ENCODE data around the gene INAFM2. TPM values are rescaled to one million over a fixed set of nuclear protein-coding genes. Genes with fewer than 3 reads are reported as not detected.

Gene INAFM2
- total and polyA plus RNA-seq, 10 of the 15 experiments (the other 5 are each of a cell fraction or from before 2014, with no cell fraction given), result 0.75 to 8.1 (median 3.9) TPM

- TF ChIP-seq KDM1A (IDR thresholded peaks at IDR 0.05; ENCODE audit: borderline replicate concordance), result no peak
- no peak for TF ChIP-seq NFYA (IDR thresholded peaks at IDR 0.05; ENCODE audit: borderline replicate concordance, low read depth, low read length)
- TF ChIP-seq ETV6 (conservative IDR thresholded peaks at IDR 0.05 in 1 of 2, IDR thresholded peaks at IDR 0.05 in 1 of 2; ENCODE audit: borderline replicate concordance in 1 of 2, low read depth in 1 of 2), result no peak
- no peak for TF ChIP-seq BRCA1 (IDR thresholded peaks at IDR 0.05; ENCODE audit: low read depth, low read length)
Measured at GRCh38 chr15:40282869-40283614, 40.5 kb upstream of the INAFM2 start, which contains the start of gene ANKRD63 (continued).

GRCh38 chr15:40283615-40284300 lies 39.7 kb upstream of the INAFM2 start:
- ATAC-seq (no peak), FAIRE-seq (no peak), DNase-seq (ENCODE audit: low read depth, low spot score) (no peak)
- H2AFZ ChIP-seq (ENCODE audit: control insufficient read depth, low read depth, low read length), result no peak overlapping the region
- RAD21 ChIA-PET (ENCODE audit: unreplicated experiment), result no interaction called here
- H3K79me2 ChIP-seq (ENCODE audit: control insufficient read depth, insufficient read depth, low read length), result no peaks in the 10 kb centered on the region
- H3K4me2 ChIP-seq (ENCODE audit: control insufficient read depth, insufficient read depth), result no peak overlapping the region
- no peak overlapping the region for H3K9ac ChIP-seq (ENCODE audit: control insufficient read depth, insufficient read depth, low read length)
- SMC1A ChIA-PET (ENCODE audit: uncharacterized antibody, unreplicated experiment), result no interaction called here
- CTCF ChIA-PET, result interaction anchor here (0.9 to 1.4 kb wide), 3 partner anchors 8 to 26 kb away, joined by 3 to 4 read pairs (median 4); partner anchors contain the start of gene PLCB2
- no peak overlapping the region for H3K4me3 ChIP-seq
- POLR2A ChIA-PET, result no interaction called here
- intact Hi-C loops (cut with micrococcal nuclease; ENCODE audit: unreplicated experiment), result no loop called here
- in situ Hi-C loops (cut with MboI), result no loop called here
- H3K4me1 ChIP-seq (ENCODE audit: control insufficient read depth, insufficient read depth, low read length), result peaks cover 5% of the 10 kb centered on the region; the same call in 1 of the 2 replicates
- BruUV-seq (replicated peaks), result no TSS peak
- WGBS (ENCODE audit: insufficient coverage, insufficient replicate concordance, low lambda C conversion rate, missing lambda C conversion rate), result 61% methylated on average over 33 of the region's 33 CpGs
- peaks cover 4 to 15% of the 10 kb centered on the region in 2 experiments for H3K27me3 ChIP-seq (replicated peaks in 1 of 2; ENCODE audit: control insufficient read depth in 2 of 2, insufficient read depth in 2 of 2, low read length in 1 of 2)
- no peaks in the 10 kb centered on the region; the same call in 2 of the 3 replicates for H3K9me3 ChIP-seq (replicated peaks; ENCODE audit: control insufficient read depth, insufficient read depth, low read length)
- H4K20me1 ChIP-seq (ENCODE audit: control insufficient read depth, insufficient read depth), result no peaks in the 10 kb centered on the region; the same call in 1 of the 2 replicates
- no peaks in the 10 kb centered on the region for H3K36me3 ChIP-seq (ENCODE audit: control insufficient read depth in 2 of 2, insufficient read depth in 2 of 2, low read length in 1 of 2)
- no peak overlapping the region for H3K27ac ChIP-seq (ENCODE audit: control insufficient read depth, insufficient read depth)
- TF ChIP-seq ZBTB4 (CRISPR knock-in tag; IDR thresholded peaks at IDR 0.05) (no peak), POU2F2 (IDR thresholded peaks at IDR 0.05; ENCODE audit: borderline replicate concordance, low read depth, low read length) (no peak), SIN3A (IDR thresholded peaks at IDR 0.05; ENCODE audit: low read depth, low read length) (no peak), RAD51 (IDR thresholded peaks at IDR 0.05) (no peak), ZBTB11 (CRISPR knock-in tag; IDR thresholded peaks at IDR 0.05) (no peak), PAX5 (IDR thresholded peaks at IDR 0.05; ENCODE audit: borderline replicate concordance, low read depth, low read length) (no peak), RFX5 (IDR thresholded peaks at IDR 0.05; ENCODE audit: low read depth, low read length) (no peak), MYC (IDR thresholded peaks at IDR 0.05; ENCODE audit: insufficient read depth, insufficient read length, insufficient replicate concordance, low read length, severe bottlenecking) (no peak), TAF1 (IDR thresholded peaks at IDR 0.05; ENCODE audit: borderline replicate concordance, low read depth, low read length) (no peak), DPF2 (IDR thresholded peaks at IDR 0.05) (no peak)
